Neural progenitor cell (in vitro differentiated cells): ENCODE measurements around the gene MAT2A.

Experiments
- CTCF ChIP-seq: fragments of 200-600 bp; sonication (generic); IDR thresholded peaks from 2 replicates; pipeline ENCODE4 v1.5.1; 2017; ENCODE audit warnings: antibody characterized with exemption, mild to moderate bottlenecking
- EZH2 ChIP-seq: fragments of 200-600 bp; sonication (generic); IDR thresholded peaks from 2 replicates; pipeline ENCODE4 v1.6.1; 2017; ENCODE audit warnings: antibody characterized with exemption, mild to moderate bottlenecking, moderate library complexity

DNA sequence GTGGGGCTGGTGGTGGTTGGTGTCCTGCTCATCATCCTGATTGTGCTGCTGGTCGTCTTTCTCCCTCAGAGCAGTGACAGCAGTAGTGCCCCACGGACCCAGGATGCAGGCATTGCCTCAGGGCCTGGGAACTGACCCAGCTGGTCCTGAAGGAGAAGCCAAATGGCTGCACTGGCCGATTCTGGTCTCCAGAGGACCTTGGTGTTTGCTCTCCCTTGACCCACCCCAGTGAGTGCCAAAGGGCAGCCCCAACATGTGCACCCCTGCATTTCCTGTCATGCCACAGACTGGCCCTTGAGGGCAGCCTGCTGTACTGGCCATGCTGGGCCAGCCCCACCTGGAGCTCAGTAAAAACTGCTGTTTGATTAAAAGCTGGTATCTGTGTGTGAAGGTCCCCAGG is 54.1 kb downstream of the MAT2A start:
- TF ChIP-seq CTCF: no peak
- TF ChIP-seq EZH2: no peak
